Measurements from ENCODE around the gene OR10A3. TPM values are rescaled to one million over a fixed set of nuclear protein-coding genes. Genes with fewer than 3 reads are reported as not detected.

Gene OR10A3
- total RNA-seq, 1 donor from 2014 or later, result not detected

DNA sequence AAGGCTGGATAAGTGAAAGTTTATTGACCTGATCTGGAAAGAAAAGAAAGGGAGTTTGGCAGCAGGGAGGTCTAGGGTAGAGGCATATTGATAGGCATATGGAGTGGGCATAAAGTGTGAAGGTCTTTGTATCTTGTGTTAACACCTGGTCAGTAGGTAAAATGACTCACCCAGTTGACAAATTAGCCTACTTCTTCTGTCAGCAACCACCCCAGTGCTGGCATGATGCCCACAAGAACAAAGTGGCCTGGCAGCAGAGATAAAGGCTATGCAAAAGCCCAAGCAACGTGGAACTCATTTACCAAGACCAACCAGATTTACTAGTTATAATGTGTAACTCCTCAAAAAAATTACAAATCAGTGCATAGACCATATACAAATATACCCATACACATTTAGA, 4.9 kb downstream of the OR10A3 start:
- H3K27ac Mint-ChIP-seq, result no peak overlapping the region
- no peaks in the 10 kb centered on the region for H3K4me1 Mint-ChIP-seq (ENCODE audit: unreplicated experiment)
- H3K4me3 Mint-ChIP-seq, result no peak overlapping the region
- TF ChIP-seq, protein P1, sequence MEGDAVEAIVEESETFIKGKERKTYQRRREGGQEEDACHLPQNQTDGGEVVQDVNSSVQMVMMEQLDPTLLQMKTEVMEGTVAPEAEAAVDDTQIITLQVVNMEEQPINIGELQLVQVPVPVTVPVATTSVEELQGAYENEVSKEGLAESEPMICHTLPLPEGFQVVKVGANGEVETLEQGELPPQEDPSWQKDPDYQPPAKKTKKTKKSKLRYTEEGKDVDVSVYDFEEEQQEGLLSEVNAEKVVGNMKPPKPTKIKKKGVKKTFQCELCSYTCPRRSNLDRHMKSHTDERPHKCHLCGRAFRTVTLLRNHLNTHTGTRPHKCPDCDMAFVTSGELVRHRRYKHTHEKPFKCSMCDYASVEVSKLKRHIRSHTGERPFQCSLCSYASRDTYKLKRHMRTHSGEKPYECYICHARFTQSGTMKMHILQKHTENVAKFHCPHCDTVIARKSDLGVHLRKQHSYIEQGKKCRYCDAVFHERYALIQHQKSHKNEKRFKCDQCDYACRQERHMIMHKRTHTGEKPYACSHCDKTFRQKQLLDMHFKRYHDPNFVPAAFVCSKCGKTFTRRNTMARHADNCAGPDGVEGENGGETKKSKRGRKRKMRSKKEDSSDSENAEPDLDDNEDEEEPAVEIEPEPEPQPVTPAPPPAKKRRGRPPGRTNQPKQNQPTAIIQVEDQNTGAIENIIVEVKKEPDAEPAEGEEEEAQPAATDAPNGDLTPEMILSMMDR (conservative IDR thresholded peaks at IDR 0.05), result no peak
- no peak for DNase-seq (ENCODE audit: extremely low spot score, unreplicated experiment)
- H3K27me3 Mint-ChIP-seq, result peaks cover 18% of the 10 kb centered on the region
- H3K36me3 Mint-ChIP-seq, result no peaks in the 10 kb centered on the region
- H3K9me3 Mint-ChIP-seq, result no peaks in the 10 kb centered on the region

- TF ChIP-seq, protein P1 (conservative IDR thresholded peaks at IDR 0.05), result no peak
- Mint-ChIP-seq H3K36me3 (no peaks in the 10 kb centered on the region), H3K4me3 (no peak within 1 kb of the TSS), H3K27me3 (peaks cover 13% of the 10 kb centered on the region), H3K27ac (no peak within 1 kb of the TSS), H3K4me1 (ENCODE audit: unreplicated experiment) (no peaks in the 10 kb centered on the region), H3K9me3 (no peaks in the 10 kb centered on the region)
- DNase-seq (ENCODE audit: extremely low spot score, unreplicated experiment), result no peak
Observed at GRCh38 chr11:7931168-7931567, 10.3 kb downstream of the OR10A3 start, which contains the start of gene OR10A6. Gene OR10A6 (minus strand): TSS chr11:7931268. CDS start chr11:7928662, 2,606 bp downstream.

DNA sequence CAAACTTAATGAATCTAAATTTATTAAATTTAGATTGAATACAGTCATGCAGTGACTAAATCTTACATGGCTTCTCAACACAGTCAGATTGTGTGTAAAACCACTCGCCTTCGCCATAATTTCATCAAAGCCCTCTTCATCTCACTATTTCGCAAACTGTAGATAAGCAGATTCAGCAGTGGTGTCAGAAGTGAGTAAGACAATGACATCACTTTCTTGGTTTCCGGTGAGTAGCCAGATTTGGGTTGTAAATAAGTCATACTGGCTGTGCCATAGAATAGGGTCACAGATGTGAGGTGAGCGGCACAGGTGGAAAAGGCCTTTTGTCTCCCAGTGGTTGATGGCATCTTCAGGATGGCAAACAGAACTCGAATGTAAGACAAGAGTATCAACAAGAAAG, 13.9 kb downstream of the OR10A3 start:
- Mint-ChIP-seq H3K4me1 (ENCODE audit: unreplicated experiment) (no peaks in the 10 kb centered on the region), H3K9me3 (no peaks in the 10 kb centered on the region), H3K27me3 (peaks cover 5% of the 10 kb centered on the region)

GRCh38 chr11:7924536-7924935, 17.0 kb downstream of the OR10A3 start:
- Mint-ChIP-seq H3K27ac (no peak overlapping the region), H3K4me1 (ENCODE audit: unreplicated experiment) (no peaks in the 10 kb centered on the region), H3K9me3 (no peaks in the 10 kb centered on the region), H3K27me3 (no peaks in the 10 kb centered on the region), H3K4me3 (no peak overlapping the region), H3K36me3 (no peaks in the 10 kb centered on the region)
- DNase-seq (ENCODE audit: extremely low spot score, unreplicated experiment), result no peak
- TF ChIP-seq, protein P1 (conservative IDR thresholded peaks at IDR 0.05), result no peak

More for the DNA sequence above, 13.9 kb downstream of the OR10A3 start:
- Mint-ChIP-seq H3K36me3 (no peaks in the 10 kb centered on the region), H3K27ac (no peak overlapping the region), H3K4me3 (no peak overlapping the region)
- TF ChIP-seq, protein P1 (conservative IDR thresholded peaks at IDR 0.05), result no peak
- no peak for DNase-seq (ENCODE audit: extremely low spot score, unreplicated experiment)

DNA sequence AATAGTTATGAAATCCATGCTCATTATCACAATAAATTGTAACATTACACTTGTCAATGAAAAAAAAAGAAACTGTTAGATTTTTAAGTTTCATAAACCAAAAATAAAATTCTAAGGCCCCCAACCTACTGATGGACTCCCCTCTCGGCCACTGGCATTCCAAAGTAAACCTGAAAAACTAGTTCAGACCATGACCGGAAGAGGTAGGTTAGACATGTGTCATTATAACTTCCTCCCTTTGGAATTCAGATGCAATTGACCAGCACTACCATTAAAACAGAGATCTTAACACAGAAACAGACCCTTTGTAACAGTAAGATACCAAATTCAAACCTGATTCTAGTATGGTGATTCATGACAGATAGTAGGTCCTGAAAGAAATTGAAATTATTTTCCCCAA, 23.4 kb downstream of the OR10A3 start:
- DNase-seq (ENCODE audit: extremely low spot score, unreplicated experiment), result no peak
- Mint-ChIP-seq H3K4me3 (no peak overlapping the region), H3K4me1 (ENCODE audit: unreplicated experiment) (no peaks in the 10 kb centered on the region), H3K36me3 (no peaks in the 10 kb centered on the region), H3K9me3 (peaks cover 8% of the 10 kb centered on the region), H3K27me3 (no peaks in the 10 kb centered on the region), H3K27ac (no peak overlapping the region)
- TF ChIP-seq, protein P1 (conservative IDR thresholded peaks at IDR 0.05), result no peak

DNA sequence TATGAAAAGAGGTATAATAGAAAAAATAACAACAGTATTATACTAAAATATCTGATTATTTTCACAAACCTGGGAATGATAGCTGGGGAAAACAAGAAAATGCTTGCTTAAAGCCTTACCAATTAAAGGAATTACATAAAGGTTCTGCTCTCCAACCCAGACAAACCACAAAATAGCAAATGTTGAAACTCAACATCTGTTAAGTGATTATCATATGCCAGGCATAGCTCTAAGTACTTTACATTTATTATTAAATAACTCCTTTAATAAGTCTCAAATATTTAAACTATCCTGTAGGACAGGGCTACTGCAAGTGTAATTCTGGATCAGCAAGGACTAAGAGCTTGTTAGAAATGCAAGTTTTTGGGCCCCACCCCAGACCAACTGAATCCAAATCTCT, 30.5 kb downstream of the OR10A3 start:
- Mint-ChIP-seq H3K36me3 (no peaks in the 10 kb centered on the region), H3K27me3 (no peaks in the 10 kb centered on the region), H3K9me3 (no peaks in the 10 kb centered on the region), H3K27ac (no peak overlapping the region), H3K4me3 (no peak overlapping the region), H3K4me1 (ENCODE audit: unreplicated experiment) (peaks cover 4% of the 10 kb centered on the region)
- TF ChIP-seq, protein P1 (conservative IDR thresholded peaks at IDR 0.05), result no peak
- no peak for DNase-seq (ENCODE audit: extremely low spot score, unreplicated experiment)

Measured in type B pancreatic cell (in vitro differentiated cells).